Loucy (cell line): Measurements from ENCODE around the gene XPO4.

ENCODE experiments used
- CTCF ChIP-seq: fragments of 200-600 bp; sonication (generic); conservative IDR thresholded peaks from 2 replicates; pipeline ENCODE4 v1.5.1; 2014; ENCODE audit warnings: mild to moderate bottlenecking, antibody characterized with exemption, low read length
- EZH2phosphoT487 ChIP-seq: fragments of 200-600 bp; IDR thresholded peaks from 2 replicates; pipeline ENCODE4 v1.6.1; 2018; ENCODE audit warnings: antibody characterized with exemption, mild to moderate bottlenecking, moderate library complexity, borderline replicate concordance

- no peak for TF ChIP-seq CTCF
- no peak for TF ChIP-seq EZH2phosphoT487
Measured at GRCh38 chr13:20823071-20823470, 79.5 kb downstream of the XPO4 start.
